H9 (cell line): Measurements from ENCODE around the gene KRR1. TPM values are rescaled to one million over a fixed set of nuclear protein-coding genes. Genes with fewer than 3 reads are reported as not detected.

Source experiments
- DNase-seq: peaks from one replicate; pipeline ENCODE4 v3.0.0-alpha.2; 2017
- H2AFZ ChIP-seq: one replicate; pipeline ENCODE4 v1.6.1; 2013; ENCODE audit warnings: mild to moderate bottlenecking, low read length, control low read depth, moderate library complexity
- H2AK5ac ChIP-seq: 2 replicates; pipeline ENCODE4 v1.6.1; 2013; ENCODE audit warnings: low read length, control low read depth, mixed read lengths; ENCODE audit not compliant: insufficient read length
- H2BK120ac ChIP-seq: one replicate; pipeline ENCODE4 v1.6.1; 2013; ENCODE audit warnings: low read depth, mild to moderate bottlenecking, low read length, control low read depth, inconsistent platforms; ENCODE audit not compliant: poor library complexity, severe bottlenecking
- H2BK12ac ChIP-seq: 2 replicates; pipeline ENCODE4 v1.6.1; 2013; ENCODE audit warnings: low read length, control low read depth, mixed read lengths, low read depth; ENCODE audit not compliant: insufficient read length
- H2BK15ac ChIP-seq: 2 replicates; pipeline ENCODE4 v1.6.1; 2013; ENCODE audit warnings: low read depth, low read length, control low read depth
- H2BK20ac ChIP-seq: one replicate; pipeline ENCODE4 v1.6.1; 2013; ENCODE audit warnings: low read depth, mild to moderate bottlenecking, low read length, control low read depth, inconsistent platforms; ENCODE audit not compliant: poor library complexity, severe bottlenecking
- H2BK5ac ChIP-seq: 2 replicates; pipeline ENCODE4 v1.6.1; 2013; ENCODE audit warnings: low read length, control low read depth, mixed read lengths; ENCODE audit not compliant: insufficient read length
- H3K14ac ChIP-seq: 2 replicates; pipeline ENCODE4 v1.6.1; 2013; ENCODE audit warnings: low read length, control low read depth; ENCODE audit not compliant: insufficient read depth
- H3K18ac ChIP-seq: 2 replicates; pipeline ENCODE4 v1.6.1; 2013; ENCODE audit warnings: low read depth, mild to moderate bottlenecking, mixed read lengths, low read length, control low read depth; ENCODE audit not compliant: insufficient read length
- H3K23ac ChIP-seq: 2 replicates; pipeline ENCODE4 v1.6.1; 2013; ENCODE audit warnings: low read length, control low read depth, mixed read lengths, low read depth; ENCODE audit not compliant: insufficient read length
- H3K23me2 ChIP-seq: 2 replicates; pipeline ENCODE4 v1.6.1; 2013; ENCODE audit warnings: low read depth, mild to moderate bottlenecking, mixed read lengths, low read length, control low read depth; ENCODE audit not compliant: insufficient read length, poor library complexity, severe bottlenecking
- H3K27ac ChIP-seq: 2 replicates; pipeline ENCODE4 v1.5.1; 2013; ENCODE audit warnings: low read length, control low read depth, mixed read lengths, low read depth; ENCODE audit not compliant: insufficient read length
- H3K27me3 ChIP-seq: 2 replicates; pipeline ENCODE4 v1.6.1; 2013; ENCODE audit warnings: low read length, control low read depth, inconsistent platforms; ENCODE audit not compliant: insufficient read depth
- H3K4ac ChIP-seq: 2 replicates; pipeline ENCODE4 v1.6.1; 2013; ENCODE audit warnings: low read depth, mild to moderate bottlenecking, control low read depth, inconsistent platforms, low read length, moderate library complexity
- H3K4me1 ChIP-seq: 2 replicates; pipeline ENCODE4 v1.6.1; 2013; ENCODE audit warnings: low read length, control low read depth, inconsistent platforms; ENCODE audit not compliant: insufficient read depth
- H3K4me2 ChIP-seq: 2 replicates; pipeline ENCODE4 v1.6.1; 2013; ENCODE audit warnings: low read length, control low read depth, mixed read lengths; ENCODE audit not compliant: insufficient read length, insufficient read depth
- H3K56ac ChIP-seq: 2 replicates; pipeline ENCODE4 v1.6.1; 2013; ENCODE audit warnings: low read depth, mild to moderate bottlenecking, mixed read lengths, low read length, control low read depth; ENCODE audit not compliant: insufficient read length
- H3K79me1 ChIP-seq: 2 replicates; pipeline ENCODE4 v1.6.1; 2013; ENCODE audit warnings: low read depth, mild to moderate bottlenecking, moderate library complexity, low read length, control low read depth, inconsistent platforms; ENCODE audit not compliant: insufficient read depth, poor library complexity, severe bottlenecking
- H3K79me2 ChIP-seq: 2 replicates; pipeline ENCODE4 v1.6.1; 2013; ENCODE audit warnings: low read length, control low read depth, inconsistent platforms; ENCODE audit not compliant: insufficient read depth
- H3K9ac ChIP-seq: 2 replicates; pipeline ENCODE4 v1.6.1; 2013; ENCODE audit warnings: low read length, control low read depth, mixed read lengths; ENCODE audit not compliant: insufficient read length; ENCODE audit errors: extremely low read depth
- H3K9me3 ChIP-seq: one replicate; pipeline ENCODE4 v1.6.1; 2013; ENCODE audit warnings: low read depth, low read length, inconsistent platforms; ENCODE audit not compliant: control insufficient read depth
- H3T11ph ChIP-seq: one replicate; pipeline ENCODE4 v1.6.1; 2013; ENCODE audit warnings: mild to moderate bottlenecking, low read length, control low read depth, inconsistent platforms
- H4K20me1 ChIP-seq: one replicate; pipeline ENCODE4 v1.6.1; 2013; ENCODE audit not compliant: control insufficient read depth, insufficient read length, insufficient read depth
- H4K5ac ChIP-seq: 2 replicates; pipeline ENCODE4 v1.6.1; 2013; ENCODE audit warnings: low read depth, mild to moderate bottlenecking, mixed read lengths, low read length, control low read depth; ENCODE audit not compliant: insufficient read length
- H4K8ac ChIP-seq: replicated peaks from 2 replicates; pipeline ENCODE4 v1.6.1; 2013; ENCODE audit warnings: low read length, control low read depth, mixed read lengths, low read depth; ENCODE audit not compliant: insufficient read length
- H4K91ac ChIP-seq: 2 replicates; pipeline ENCODE4 v1.6.1; 2013; ENCODE audit warnings: low read depth, mild to moderate bottlenecking, moderate library complexity, mixed read lengths, low read length, control low read depth; ENCODE audit not compliant: insufficient read length
- H3K27ac Mint-ChIP-seq, 3 experiments: 2 replicates in 2 of 3; 3 replicates in 1 of 3; pipeline ENCODE4 v1.8.0; 2020 to 2021; ENCODE audit warnings: mixed read lengths in 3 of 3, mild to moderate bottlenecking in 1 of 3, moderate library complexity in 1 of 3
- H3K27me3 Mint-ChIP-seq: 2 replicates; pipeline ENCODE4 v1.8.0; 2021; ENCODE audit warnings: low read depth, mild to moderate bottlenecking, moderate library complexity, mixed read lengths
- H3K36me3 Mint-ChIP-seq, 3 experiments: 2 replicates in 2 of 3; 3 replicates in 1 of 3; pipeline ENCODE4 v1.8.0; 2020 to 2021; ENCODE audit warnings: low read depth in 3 of 3, mixed read lengths in 3 of 3; ENCODE audit not compliant: insufficient read depth in 1 of 3
- H3K4me1 Mint-ChIP-seq, 2 experiments: 2 replicates each; pipeline ENCODE4 v1.8.0; 2020; ENCODE audit warnings: mixed read lengths in 2 of 2
- H3K4me3 Mint-ChIP-seq, 2 experiments: 2 replicates in 1 of 2; 3 replicates in 1 of 2; pipeline ENCODE4 v1.8.0; 2020 to 2021; ENCODE audit warnings: mild to moderate bottlenecking in 2 of 2, mixed read lengths in 2 of 2, moderate library complexity in 1 of 2
- H3K9me3 Mint-ChIP-seq, 2 experiments: 2 replicates in 1 of 2; 3 replicates in 1 of 2; pipeline ENCODE4 v1.8.0; 2020; ENCODE audit warnings: mild to moderate bottlenecking in 2 of 2, mixed read lengths in 2 of 2, moderate library complexity in 1 of 2
- CTCF ChIP-seq: fragments of 200-600 bp; sonication (generic); conservative IDR thresholded peaks from 3 replicates; pipeline ENCODE4 v1.8.0; 2021; ENCODE audit warnings: antibody characterized with exemption, mild to moderate bottlenecking
- WGBS: extraction: QIAGEN DNeasy Blood & Tissue Kit; methylation state at CpG from one replicate; pipeline ENCODE4 v1.1.7; 2013; ENCODE audit warnings: missing lambda C conversion rate, low lambda C conversion rate, mixed read lengths; ENCODE audit not compliant: insufficient read length; ENCODE audit errors: extremely low coverage; 5-methylcytosine and 5-hydroxymethylcytosine counted together
- total RNA-seq: library from RNA; stranded (reverse); gene quantifications from 2 replicates; pipeline ENCODE4 v1.2.1, GENCODE V29; 2021

KRR1 gene
- total RNA-seq, 1 experiment from 2014 or later, result 88.9 TPM

- Histone ChIP-seq H3K4ac (no peak overlapping the region), H2BK12ac (no peak overlapping the region), H4K20me1 (no peaks in the 10 kb centered on the region), H3T11ph (no peak overlapping the region), H4K8ac (no peak overlapping the region), H2BK15ac (no peak overlapping the region), H3K56ac (no peak overlapping the region), H3K18ac (no peak overlapping the region), H3K79me2 (peaks cover 23% of the 10 kb centered on the region; the same call in 1 of the 2 replicates), H4K5ac (no peak overlapping the region), H3K9me3 (no peaks in the 10 kb centered on the region), H3K23me2 (no peaks in the 10 kb centered on the region), H3K27ac (no peak overlapping the region), H3K4me2 (no peak overlapping the region), H4K91ac (no peak overlapping the region), H3K79me1 (peaks cover 2% of the 10 kb centered on the region), H3K14ac (no peak overlapping the region), H2BK20ac (no peak overlapping the region), H3K23ac (no peak overlapping the region), H2AK5ac (no peak overlapping the region), H3K27me3 (no peaks in the 10 kb centered on the region), H2BK5ac (no peak overlapping the region), H3K4me1 (no peaks in the 10 kb centered on the region), H2AFZ (no peak overlapping the region), H2BK120ac (no peak overlapping the region), H3K9ac (no peak overlapping the region)
- Mint-ChIP-seq H3K27me3 (no peaks in the 10 kb centered on the region), H3K4me3 (no peak overlapping the region), H3K36me3 (peaks cover 7 to 32% (median 29%) of the 10 kb centered on the region in 3 experiments), H3K9me3 (no peaks in the 10 kb centered on the region), H3K27ac (no peak overlapping the region), H3K4me1 (peaks cover 12 to 16% of the 10 kb centered on the region in 2 experiments)
- DNase-seq, result no peak
- no peak for TF ChIP-seq CTCF
- no CpG with 5 or more reads among the region's 2 CpGs for WGBS
Observed at GRCh38 chr12:75507086-75507485, 4.3 kb downstream of the KRR1 start.
